HL-60 (cell line): ENCODE results near the gene BRICD5.
"Not testable (repeated sequence)": the region's sequence is repeated elsewhere in the genome, so short reads cannot be mapped to it uniquely, and the experiment has no call there.

ENCODE experiments used
- CTCF ChIP-seq: IDR thresholded peaks from one replicate; pipeline ENCODE4 v1.5.1; 2011; ENCODE audit warnings: low read length, control low read depth, inconsistent platforms; ENCODE audit not compliant: insufficient read depth
- POLR2AphosphoS5 ChIP-seq: IDR thresholded peaks from 2 replicates; pipeline ENCODE4 v1.6.1; 2012; ENCODE audit warnings: low read depth
- SPI1 ChIP-seq: IDR thresholded peaks from 2 replicates; pipeline ENCODE4 v1.6.1; 2012; ENCODE audit warnings: low read depth, mild to moderate bottlenecking, borderline replicate concordance
- TF ChIP-seq, protein P1 (sequence below): IDR thresholded peaks from 2 replicates; pipeline ENCODE4 v1.6.1; 2012; ENCODE audit warnings: low read depth; ENCODE audit not compliant: insufficient replicate concordance

DNA sequence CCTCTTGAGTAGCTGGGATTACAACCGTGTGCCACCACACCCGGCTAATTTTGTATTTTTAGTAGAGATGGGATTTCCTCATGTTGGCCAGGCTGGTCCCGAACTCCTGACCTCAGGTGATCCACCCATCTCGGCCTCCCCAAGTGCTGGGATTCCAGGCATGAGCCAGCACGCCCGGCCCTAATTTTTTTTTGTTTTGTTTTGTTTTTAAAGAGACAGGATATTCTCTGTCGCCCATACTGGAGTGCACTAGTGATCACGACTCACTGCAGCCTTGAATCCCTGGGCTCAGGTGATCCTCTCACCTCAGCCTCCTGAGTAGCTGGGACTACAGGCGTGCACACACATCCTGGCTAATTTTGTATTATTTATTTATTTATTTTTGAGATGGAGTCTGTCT is 29.7 kb upstream of the BRICD5 start:
- TF ChIP-seq CTCF, POLR2AphosphoS5, SPI1: not testable (repeated sequence)
- TF ChIP-seq, protein P1, sequence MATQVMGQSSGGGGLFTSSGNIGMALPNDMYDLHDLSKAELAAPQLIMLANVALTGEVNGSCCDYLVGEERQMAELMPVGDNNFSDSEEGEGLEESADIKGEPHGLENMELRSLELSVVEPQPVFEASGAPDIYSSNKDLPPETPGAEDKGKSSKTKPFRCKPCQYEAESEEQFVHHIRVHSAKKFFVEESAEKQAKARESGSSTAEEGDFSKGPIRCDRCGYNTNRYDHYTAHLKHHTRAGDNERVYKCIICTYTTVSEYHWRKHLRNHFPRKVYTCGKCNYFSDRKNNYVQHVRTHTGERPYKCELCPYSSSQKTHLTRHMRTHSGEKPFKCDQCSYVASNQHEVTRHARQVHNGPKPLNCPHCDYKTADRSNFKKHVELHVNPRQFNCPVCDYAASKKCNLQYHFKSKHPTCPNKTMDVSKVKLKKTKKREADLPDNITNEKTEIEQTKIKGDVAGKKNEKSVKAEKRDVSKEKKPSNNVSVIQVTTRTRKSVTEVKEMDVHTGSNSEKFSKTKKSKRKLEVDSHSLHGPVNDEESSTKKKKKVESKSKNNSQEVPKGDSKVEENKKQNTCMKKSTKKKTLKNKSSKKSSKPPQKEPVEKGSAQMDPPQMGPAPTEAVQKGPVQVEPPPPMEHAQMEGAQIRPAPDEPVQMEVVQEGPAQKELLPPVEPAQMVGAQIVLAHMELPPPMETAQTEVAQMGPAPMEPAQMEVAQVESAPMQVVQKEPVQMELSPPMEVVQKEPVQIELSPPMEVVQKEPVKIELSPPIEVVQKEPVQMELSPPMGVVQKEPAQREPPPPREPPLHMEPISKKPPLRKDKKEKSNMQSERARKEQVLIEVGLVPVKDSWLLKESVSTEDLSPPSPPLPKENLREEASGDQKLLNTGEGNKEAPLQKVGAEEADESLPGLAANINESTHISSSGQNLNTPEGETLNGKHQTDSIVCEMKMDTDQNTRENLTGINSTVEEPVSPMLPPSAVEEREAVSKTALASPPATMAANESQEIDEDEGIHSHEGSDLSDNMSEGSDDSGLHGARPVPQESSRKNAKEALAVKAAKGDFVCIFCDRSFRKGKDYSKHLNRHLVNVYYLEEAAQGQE = not testable (repeated sequence)
